HepG2 (cell line): ENCODE measurements around the gene DPM2.

Source experiments
- DDIT3 ChIP-seq: sonication (generic); formaldehyde crosslinking; IDR thresholded peaks from 2 replicates; pipeline ENCODE4 v1.4.0; 2020; ENCODE audit warnings: mild to moderate bottlenecking, missing genetic modification reagents
- EHMT2 ChIP-seq: fragments of 200-600 bp; sonication (generic); IDR thresholded peaks from 2 replicates; pipeline ENCODE4 v1.7.0; 2017; ENCODE audit warnings: antibody characterized with exemption, low read depth, low read length, borderline replicate concordance
- MXI1 ChIP-seq: IDR thresholded peaks from 3 replicates; pipeline ENCODE4 v1.6.1; 2012; ENCODE audit warnings: low read depth, low read length, inconsistent platforms, borderline replicate concordance
- RAD51 ChIP-seq: fragments of 450-650 bp; IDR thresholded peaks from 2 replicates; pipeline ENCODE4 v1.6.1; 2016; ENCODE audit warnings: borderline replicate concordance
- SMAD9 ChIP-seq: sonication (generic); formaldehyde crosslinking; IDR thresholded peaks from 2 replicates; pipeline ENCODE4 v1.5.1; 2020; ENCODE audit warnings: mild to moderate bottlenecking, missing genetic modification reagents
- ZBTB44 ChIP-seq: sonication (generic); formaldehyde crosslinking; IDR thresholded peaks from 2 replicates; pipeline ENCODE4 v1.4.0; 2020; ENCODE audit warnings: missing genetic modification reagents
- ZSCAN29 ChIP-seq: sonication (generic); formaldehyde crosslinking; conservative IDR thresholded peaks from 2 replicates; pipeline ENCODE4 v1.4.0; 2020; ENCODE audit warnings: mild to moderate bottlenecking, missing genetic modification reagents
- TF ChIP-seq, protein P1 (sequence below): sonication (generic); formaldehyde crosslinking; IDR thresholded peaks from 2 replicates; pipeline ENCODE4 v1.9.0; 2021; ENCODE audit warnings: missing genetic modification reagents, borderline replicate concordance
- TF ChIP-seq, protein P2 (sequence below), 2 experiments: IDR thresholded peaks; 2 replicates each; pipeline ENCODE4 v1.6.1; 2011 to 2012; ENCODE audit warnings: low read length in 2 of 2, borderline replicate concordance in 1 of 2, low read depth in 1 of 2, mild to moderate bottlenecking in 1 of 2, moderate library complexity in 1 of 2

DNA sequence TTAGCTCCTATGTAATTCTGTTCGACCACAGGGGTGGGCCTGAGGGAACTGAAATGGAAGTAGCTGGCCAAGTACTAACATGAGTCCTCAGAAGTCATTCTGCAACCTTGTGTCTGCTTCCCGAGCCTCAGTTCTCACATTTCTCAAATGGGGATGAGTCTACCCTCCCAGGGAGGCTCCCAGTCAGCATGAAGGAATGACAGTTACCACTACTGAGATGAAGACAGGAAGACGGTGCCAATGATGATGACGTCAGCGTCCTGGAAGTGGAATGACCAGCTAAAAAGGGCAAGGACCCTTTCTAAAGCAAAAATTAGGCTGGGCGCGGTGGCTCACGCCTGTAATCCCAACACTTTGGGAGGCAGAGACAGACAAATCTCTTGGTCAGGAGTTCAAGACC is 13.9 kb downstream of the DPM2 start:
- TF ChIP-seq ZBTB44 (CRISPR knock-in tag), result no peak
- TF ChIP-seq SMAD9 (CRISPR knock-in tag), result no peak
- no peak for TF ChIP-seq MXI1
- TF ChIP-seq, protein P1, sequence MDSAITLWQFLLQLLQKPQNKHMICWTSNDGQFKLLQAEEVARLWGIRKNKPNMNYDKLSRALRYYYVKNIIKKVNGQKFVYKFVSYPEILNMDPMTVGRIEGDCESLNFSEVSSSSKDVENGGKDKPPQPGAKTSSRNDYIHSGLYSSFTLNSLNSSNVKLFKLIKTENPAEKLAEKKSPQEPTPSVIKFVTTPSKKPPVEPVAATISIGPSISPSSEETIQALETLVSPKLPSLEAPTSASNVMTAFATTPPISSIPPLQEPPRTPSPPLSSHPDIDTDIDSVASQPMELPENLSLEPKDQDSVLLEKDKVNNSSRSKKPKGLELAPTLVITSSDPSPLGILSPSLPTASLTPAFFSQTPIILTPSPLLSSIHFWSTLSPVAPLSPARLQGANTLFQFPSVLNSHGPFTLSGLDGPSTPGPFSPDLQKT, result no peak
- TF ChIP-seq, protein P2, sequence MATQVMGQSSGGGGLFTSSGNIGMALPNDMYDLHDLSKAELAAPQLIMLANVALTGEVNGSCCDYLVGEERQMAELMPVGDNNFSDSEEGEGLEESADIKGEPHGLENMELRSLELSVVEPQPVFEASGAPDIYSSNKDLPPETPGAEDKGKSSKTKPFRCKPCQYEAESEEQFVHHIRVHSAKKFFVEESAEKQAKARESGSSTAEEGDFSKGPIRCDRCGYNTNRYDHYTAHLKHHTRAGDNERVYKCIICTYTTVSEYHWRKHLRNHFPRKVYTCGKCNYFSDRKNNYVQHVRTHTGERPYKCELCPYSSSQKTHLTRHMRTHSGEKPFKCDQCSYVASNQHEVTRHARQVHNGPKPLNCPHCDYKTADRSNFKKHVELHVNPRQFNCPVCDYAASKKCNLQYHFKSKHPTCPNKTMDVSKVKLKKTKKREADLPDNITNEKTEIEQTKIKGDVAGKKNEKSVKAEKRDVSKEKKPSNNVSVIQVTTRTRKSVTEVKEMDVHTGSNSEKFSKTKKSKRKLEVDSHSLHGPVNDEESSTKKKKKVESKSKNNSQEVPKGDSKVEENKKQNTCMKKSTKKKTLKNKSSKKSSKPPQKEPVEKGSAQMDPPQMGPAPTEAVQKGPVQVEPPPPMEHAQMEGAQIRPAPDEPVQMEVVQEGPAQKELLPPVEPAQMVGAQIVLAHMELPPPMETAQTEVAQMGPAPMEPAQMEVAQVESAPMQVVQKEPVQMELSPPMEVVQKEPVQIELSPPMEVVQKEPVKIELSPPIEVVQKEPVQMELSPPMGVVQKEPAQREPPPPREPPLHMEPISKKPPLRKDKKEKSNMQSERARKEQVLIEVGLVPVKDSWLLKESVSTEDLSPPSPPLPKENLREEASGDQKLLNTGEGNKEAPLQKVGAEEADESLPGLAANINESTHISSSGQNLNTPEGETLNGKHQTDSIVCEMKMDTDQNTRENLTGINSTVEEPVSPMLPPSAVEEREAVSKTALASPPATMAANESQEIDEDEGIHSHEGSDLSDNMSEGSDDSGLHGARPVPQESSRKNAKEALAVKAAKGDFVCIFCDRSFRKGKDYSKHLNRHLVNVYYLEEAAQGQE (IDR thresholded peaks at IDR 0.05; ENCODE audit: borderline replicate concordance in 1 of 2, low read depth in 1 of 2, low read length in 2 of 2), result no peak
- TF ChIP-seq ZSCAN29 (CRISPR knock-in tag), result no peak
- no peak for TF ChIP-seq DDIT3
- TF ChIP-seq EHMT2, result no peak
- no peak for TF ChIP-seq RAD51
